Gastrocnemius medialis (tissue), 4 donors: ENCODE data around the gene JADE2. TPM values are rescaled to one million over a fixed set of nuclear protein-coding genes. Genes with fewer than 3 reads are reported as not detected.

ENCODE experiments used
- ATAC-seq, 2 donors: fragments of 150-250 bp; one replicate each; pipeline ENCODE4 v1.9.1; 2016
- DNase-seq, 2 donors: peaks; one replicate each; pipeline ENCODE4 v3.0.0-alpha.2; 2019
- H3K27ac ChIP-seq, 4 donors: fragments of 200-600 bp; sonication (generic); 1 replicate in 1 of 4; 2 replicates in 3 of 4; pipeline ENCODE4 v1.5.1; 2016 to 2018; ENCODE audit warnings: mild to moderate bottlenecking in 2 of 4, moderate library complexity in 1 of 4
- H3K27me3 ChIP-seq, 3 donors: fragments of 200-600 bp; sonication (generic) in 2 of 3; 1 replicate in 1 of 3; 2 replicates in 2 of 3; pipeline versions ENCODE4 v1.5.1 to v1.6.0; 2016 to 2019; ENCODE audit warnings: mild to moderate bottlenecking in 1 of 3, moderate library complexity in 1 of 3
- H3K36me3 ChIP-seq, 2 donors: fragments of 200-600 bp; sonication (generic) in 1 of 2; one replicate each; pipeline ENCODE4 v1.5.1; 2017 to 2018
- H3K4me1 ChIP-seq, 2 donors: fragments of 200-600 bp; sonication (generic) in 1 of 2; one replicate each; pipeline ENCODE4 v1.5.1; 2016 to 2017; ENCODE audit warnings: mild to moderate bottlenecking in 2 of 2
- H3K4me3 ChIP-seq, 4 donors: fragments of 200-600 bp; sonication (generic) in 3 of 4; 1 replicate in 1 of 4; 2 replicates in 3 of 4; pipeline ENCODE4 v1.5.1; 2016 to 2019; ENCODE audit warnings: mild to moderate bottlenecking in 2 of 4
- H3K9me3 ChIP-seq, 3 donors: fragments of 200-600 bp; sonication (generic) in 2 of 3; 1 replicate in 1 of 3; 2 replicates in 2 of 3; pipeline ENCODE4 v1.5.1; 2016 to 2019
- POLR2A ChIP-seq, 2 donors: fragments of 450-650 bp; IDR thresholded peaks; one replicate each; pipeline ENCODE4 v1.6.1; 2017; ENCODE audit warnings: antibody characterized with exemption in 2 of 2, mild to moderate bottlenecking in 2 of 2, moderate library complexity in 2 of 2
- in situ Hi-C, 4 donors: fragments of 200-750 bp; cut with MboI; loops; one replicate each; pipeline versions ENCODE4 v1.15.0 to v1.8.0; 2017; ENCODE audit warnings: low sequenced_read_pairs in 4 of 4
- intact Hi-C: fragments of 100-400 bp; cut with DNase I; formaldehyde crosslinking; loops from one replicate; pipeline ENCODE4 v1.15.1; 2023; ENCODE audit warnings: low total_unique reads
- total RNA-seq, 4 donors: library from RNA; depleted of rRNA; stranded (reverse); fragments of >200 nt; gene quantifications; one replicate each; pipeline versions ENCODE4 v1.1.0 to v1.2.3, GENCODE V29; 2016
- TF ChIP-seq, protein P1 (sequence below), 5 experiments: fragments of 450-650 bp in 3 of 5; fragments of 200-600 bp in 2 of 5; sonication (generic) in 2 of 5; IDR thresholded peaks in 4 of 5; conservative IDR thresholded peaks in 1 of 5; 1 replicate in 4 of 5; 2 replicates in 1 of 5; pipeline ENCODE4 v1.5.1; 2016 to 2019; ENCODE audit warnings: antibody characterized with exemption in 5 of 5, mild to moderate bottlenecking in 3 of 5, moderate library complexity in 3 of 5

The JADE2 gene
- 10 to 100 TPM; 17.3 to 44.5 (median 19.8) TPM for total RNA-seq

DNA sequence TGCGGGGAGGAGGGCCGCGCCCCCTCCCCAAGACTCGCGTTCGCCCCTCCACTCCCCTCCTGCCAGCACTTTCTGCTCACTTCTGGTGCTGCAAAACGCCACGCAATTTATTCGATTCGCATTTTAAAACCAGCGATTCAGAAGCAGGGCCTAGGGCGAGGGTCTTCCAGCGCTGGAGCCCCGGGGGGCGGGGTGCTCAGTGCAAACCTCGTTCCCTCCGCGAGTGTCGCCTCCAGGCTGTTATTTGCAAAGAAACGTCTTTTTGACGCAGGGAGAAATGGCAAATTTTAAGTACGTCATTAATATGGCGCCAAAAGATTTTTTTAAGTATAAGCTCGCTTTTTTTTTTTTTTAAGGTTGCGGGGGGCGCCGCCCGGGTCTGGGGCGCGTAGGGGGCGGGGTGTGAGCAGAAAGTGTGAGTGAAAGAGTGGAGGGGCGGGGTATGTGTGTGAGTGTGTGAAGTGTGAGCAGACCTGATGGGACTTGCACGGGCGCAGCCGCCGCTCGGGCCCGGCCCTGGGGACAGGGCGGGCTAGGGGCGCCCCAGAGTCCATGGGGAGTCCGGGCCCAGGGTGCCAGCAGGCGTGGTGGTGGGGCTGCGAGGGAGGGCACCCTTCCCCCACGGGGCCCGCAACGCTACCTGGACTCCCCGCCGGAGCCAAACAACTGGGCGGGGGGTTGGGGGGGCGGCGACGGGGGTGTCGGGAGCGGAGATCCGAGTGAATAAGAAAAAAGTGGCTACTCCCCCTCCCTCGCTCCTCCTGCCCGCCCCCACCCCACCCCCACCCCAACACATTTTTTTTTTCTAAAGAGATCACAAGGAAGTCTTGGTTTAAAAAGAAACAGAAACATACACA is at the start of gene JADE2:
Gene JADE2 (plus strand): TSS at position 845 of the 857 bp plus-strand sequence. CDS start 10,188 bp downstream, outside the sequence.
- no peaks in the 10 kb centered on the region for H3K36me3 ChIP-seq
- peak within 1 kb of the TSS; percentile 93 to 97 (median 96) for H3K27ac ChIP-seq
- DNase-seq: peak; percentile 37 to 72
- peaks cover 26 to 29% of the 10 kb centered on the region in 2 donors for H3K4me1 ChIP-seq
- H3K4me3 ChIP-seq: peak within 1 kb of the TSS; percentile 71 to 78 (median 72)
- no peaks in the 10 kb centered on the region for H3K27me3 ChIP-seq
- intact Hi-C loops: loop anchor here (1.0 to 5.0 kb wide), 3 partner anchors 154 to 348 kb away; partner anchors contain the start of genes CAMLG, SKP1 and UBE2B
- in situ Hi-C loops: loop anchor here (5.0 to 25.0 kb wide), 3 partner anchors 50 to 113 kb away; partner anchors contain the start of gene CDKN2AIPNL (in 3 of the 4)
- H3K9me3 ChIP-seq: no peaks in the 10 kb centered on the region
- ATAC-seq: peak; percentile 18 to 22
- peak in 1 of 2 donors; percentile 20 for TF ChIP-seq POLR2A (IDR thresholded peaks at IDR 0.05)
- TF ChIP-seq, protein P1, sequence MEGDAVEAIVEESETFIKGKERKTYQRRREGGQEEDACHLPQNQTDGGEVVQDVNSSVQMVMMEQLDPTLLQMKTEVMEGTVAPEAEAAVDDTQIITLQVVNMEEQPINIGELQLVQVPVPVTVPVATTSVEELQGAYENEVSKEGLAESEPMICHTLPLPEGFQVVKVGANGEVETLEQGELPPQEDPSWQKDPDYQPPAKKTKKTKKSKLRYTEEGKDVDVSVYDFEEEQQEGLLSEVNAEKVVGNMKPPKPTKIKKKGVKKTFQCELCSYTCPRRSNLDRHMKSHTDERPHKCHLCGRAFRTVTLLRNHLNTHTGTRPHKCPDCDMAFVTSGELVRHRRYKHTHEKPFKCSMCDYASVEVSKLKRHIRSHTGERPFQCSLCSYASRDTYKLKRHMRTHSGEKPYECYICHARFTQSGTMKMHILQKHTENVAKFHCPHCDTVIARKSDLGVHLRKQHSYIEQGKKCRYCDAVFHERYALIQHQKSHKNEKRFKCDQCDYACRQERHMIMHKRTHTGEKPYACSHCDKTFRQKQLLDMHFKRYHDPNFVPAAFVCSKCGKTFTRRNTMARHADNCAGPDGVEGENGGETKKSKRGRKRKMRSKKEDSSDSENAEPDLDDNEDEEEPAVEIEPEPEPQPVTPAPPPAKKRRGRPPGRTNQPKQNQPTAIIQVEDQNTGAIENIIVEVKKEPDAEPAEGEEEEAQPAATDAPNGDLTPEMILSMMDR (IDR thresholded peaks at IDR 0.05 in 4 of 5, conservative IDR thresholded peaks at IDR 0.05 in 1 of 5): no peak

DNA sequence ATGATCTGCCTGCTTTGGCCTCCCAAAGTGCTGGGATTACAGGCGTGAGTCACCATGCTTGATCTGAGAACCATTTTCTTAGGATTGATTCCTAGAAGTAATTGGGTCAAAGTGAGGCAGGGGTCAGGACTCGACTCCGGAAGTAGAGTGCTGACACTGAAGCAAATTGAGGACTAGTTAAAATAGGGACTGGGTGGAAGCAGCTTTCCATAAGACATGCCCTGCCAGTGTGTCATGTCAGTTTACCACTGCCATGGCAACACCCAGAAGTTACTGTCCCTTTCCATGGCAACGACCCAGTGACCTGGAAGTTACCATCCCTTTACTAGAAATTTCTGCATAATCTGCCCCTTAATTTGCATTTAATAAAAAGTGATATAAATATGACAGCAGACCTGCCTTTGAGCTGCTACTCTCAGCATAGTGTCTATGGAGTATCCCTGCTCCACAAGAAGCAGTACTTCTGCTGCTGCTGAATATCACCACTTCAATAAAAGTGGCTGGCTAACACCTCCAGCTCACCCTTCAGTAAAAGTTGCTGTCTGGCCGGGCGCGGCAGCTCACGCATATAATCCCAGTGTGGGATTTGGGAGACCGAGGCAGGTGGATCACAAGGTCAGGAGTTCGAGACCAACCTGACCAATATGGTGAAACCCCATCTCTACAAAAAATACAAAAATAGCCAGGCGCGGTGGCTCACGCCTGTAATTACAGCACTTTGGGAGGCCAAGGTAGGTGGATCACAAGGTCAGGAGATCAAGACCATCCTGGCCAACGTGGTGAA is 47.8 kb upstream of the JADE2 start:
- ATAC-seq: no peak
- intact Hi-C loops: loop anchor here (2.0 kb wide), 1 partner anchor 13 kb away; no protein-coding TSS in a partner anchor

DNA sequence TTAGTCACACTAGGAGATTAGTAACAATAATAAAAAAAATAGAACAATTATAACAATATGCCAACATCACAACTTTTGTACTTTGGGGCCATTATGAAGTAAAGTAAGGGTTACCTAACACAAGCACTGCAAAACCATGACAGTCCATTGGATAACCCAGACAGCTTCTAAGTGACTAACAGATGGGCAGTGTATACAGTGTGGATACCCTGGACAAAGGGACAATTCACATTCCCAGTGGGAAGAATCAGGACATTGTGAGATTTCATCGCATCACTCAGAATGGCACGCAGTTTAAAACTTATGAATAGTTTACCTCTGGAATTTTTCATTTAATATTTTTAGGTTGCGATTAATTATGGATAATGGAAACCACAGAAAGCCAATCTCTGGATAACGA is 45.6 kb upstream of the JADE2 start:
- Histone ChIP-seq H3K27me3 (no peaks in the 10 kb centered on the region), H3K27ac (no peak overlapping the region), H3K36me3 (no peaks in the 10 kb centered on the region), H3K4me3 (no peak overlapping the region), H3K9me3 (no peaks in the 10 kb centered on the region), H3K4me1 (no peaks in the 10 kb centered on the region)
- DNase-seq (no peak), ATAC-seq (no peak)
- intact Hi-C loops: no loop called here
- in situ Hi-C loops: no loop called here
- TF ChIP-seq, protein P1 (IDR thresholded peaks at IDR 0.05 in 4 of 5, conservative IDR thresholded peaks at IDR 0.05 in 1 of 5): no peak
- no peak for TF ChIP-seq POLR2A (IDR thresholded peaks at IDR 0.05)

More for the DNA sequence above, 47.8 kb upstream of the JADE2 start:
- Histone ChIP-seq H3K9me3 (no peaks in the 10 kb centered on the region), H3K27ac (no peak overlapping the region), H3K4me1 (no peaks in the 10 kb centered on the region), H3K4me3 (no peak overlapping the region), H3K27me3 (no peaks in the 10 kb centered on the region), H3K36me3 (no peaks in the 10 kb centered on the region)
- TF ChIP-seq, protein P1 (IDR thresholded peaks at IDR 0.05 in 4 of 5, conservative IDR thresholded peaks at IDR 0.05 in 1 of 5): no peak
- no peak for TF ChIP-seq POLR2A (IDR thresholded peaks at IDR 0.05)
- in situ Hi-C loops: no loop called here
- DNase-seq: no peak

DNA sequence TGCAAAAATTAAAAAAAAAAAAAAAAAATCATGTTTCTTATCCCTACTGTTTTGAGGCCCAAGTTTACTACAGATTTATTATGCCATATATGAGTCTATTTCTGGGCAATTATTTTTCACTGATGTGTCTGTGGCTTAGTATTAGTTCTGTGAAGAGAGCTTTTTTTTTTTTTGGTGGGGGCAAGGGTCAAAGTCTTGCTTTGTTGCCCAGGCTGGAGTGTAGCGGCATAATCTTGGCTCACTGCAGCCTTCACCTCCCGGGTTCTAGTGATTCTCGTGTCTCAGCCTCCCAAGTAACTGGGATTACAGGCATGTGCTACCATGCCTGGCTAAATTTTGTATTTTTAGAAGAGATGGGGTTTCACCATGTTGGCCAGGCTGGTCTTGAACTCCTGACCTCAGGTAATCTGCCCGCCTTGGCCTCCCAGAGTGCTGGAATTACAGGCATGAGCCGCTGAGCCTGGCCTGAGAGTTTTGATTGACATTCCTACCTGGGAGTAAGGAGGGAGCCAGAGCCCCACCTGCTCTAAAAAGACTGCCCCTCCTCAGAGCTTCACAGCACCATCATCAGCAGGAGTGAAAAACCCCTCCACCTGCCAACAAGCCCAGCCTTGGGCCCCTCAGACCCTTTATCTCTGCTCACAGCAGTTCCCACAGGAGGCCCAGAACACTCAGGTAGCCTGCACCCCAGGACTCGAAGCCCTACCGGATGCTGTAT is 36.1 kb upstream of the JADE2 start:
- no peak for ATAC-seq
- TF ChIP-seq, protein P1 (IDR thresholded peaks at IDR 0.05 in 4 of 5, conservative IDR thresholded peaks at IDR 0.05 in 1 of 5): no peak
- no peak for TF ChIP-seq POLR2A (IDR thresholded peaks at IDR 0.05)
- Histone ChIP-seq H3K4me1 (no peaks in the 10 kb centered on the region), H3K36me3 (no peaks in the 10 kb centered on the region), H3K9me3 (no peaks in the 10 kb centered on the region), H3K4me3 (no peak overlapping the region), H3K27ac (no peak overlapping the region), H3K27me3 (no peaks in the 10 kb centered on the region)
- DNase-seq: no peak
- in situ Hi-C loops: no loop called here
- intact Hi-C loops: no loop called here
